ENCODE data around the gene POLA2. TPM values are rescaled to one million over a fixed set of nuclear protein-coding genes. Genes with fewer than 3 reads are reported as not detected.

The POLA2 gene
- polyA plus RNA-seq, 1 experiment: 11.8 TPM

- TF ChIP-seq, protein P1, sequence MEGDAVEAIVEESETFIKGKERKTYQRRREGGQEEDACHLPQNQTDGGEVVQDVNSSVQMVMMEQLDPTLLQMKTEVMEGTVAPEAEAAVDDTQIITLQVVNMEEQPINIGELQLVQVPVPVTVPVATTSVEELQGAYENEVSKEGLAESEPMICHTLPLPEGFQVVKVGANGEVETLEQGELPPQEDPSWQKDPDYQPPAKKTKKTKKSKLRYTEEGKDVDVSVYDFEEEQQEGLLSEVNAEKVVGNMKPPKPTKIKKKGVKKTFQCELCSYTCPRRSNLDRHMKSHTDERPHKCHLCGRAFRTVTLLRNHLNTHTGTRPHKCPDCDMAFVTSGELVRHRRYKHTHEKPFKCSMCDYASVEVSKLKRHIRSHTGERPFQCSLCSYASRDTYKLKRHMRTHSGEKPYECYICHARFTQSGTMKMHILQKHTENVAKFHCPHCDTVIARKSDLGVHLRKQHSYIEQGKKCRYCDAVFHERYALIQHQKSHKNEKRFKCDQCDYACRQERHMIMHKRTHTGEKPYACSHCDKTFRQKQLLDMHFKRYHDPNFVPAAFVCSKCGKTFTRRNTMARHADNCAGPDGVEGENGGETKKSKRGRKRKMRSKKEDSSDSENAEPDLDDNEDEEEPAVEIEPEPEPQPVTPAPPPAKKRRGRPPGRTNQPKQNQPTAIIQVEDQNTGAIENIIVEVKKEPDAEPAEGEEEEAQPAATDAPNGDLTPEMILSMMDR (IDR thresholded peaks at IDR 0.05; ENCODE audit: insufficient read depth, low read depth, low read length): no peak
- Histone ChIP-seq H3K36me3 (ENCODE audit: control insufficient read depth, insufficient read depth, low read length) (no peaks in the 10 kb centered on the region), H3K27me3 (ENCODE audit: control insufficient read depth, insufficient read depth, low read length) (no peaks in the 10 kb centered on the region), H3K4me3 (ENCODE audit: low read depth, low read length) (no peak overlapping the region)
- ChIA-PET CTCF (interaction anchor here (1.2 to 23.0 kb wide), 3 partner anchors 10 to 30 kb away, joined by 3 to 273 read pairs (median 3); partner anchors contain the start of gene CDC42EP2), POLR2A (no interaction called here)
- DNase-seq (ENCODE audit: low read depth): no peak
These were observed 43.9 kb downstream of the POLA2 start for GRCh38 chr11:65305501-65306268.

DNA sequence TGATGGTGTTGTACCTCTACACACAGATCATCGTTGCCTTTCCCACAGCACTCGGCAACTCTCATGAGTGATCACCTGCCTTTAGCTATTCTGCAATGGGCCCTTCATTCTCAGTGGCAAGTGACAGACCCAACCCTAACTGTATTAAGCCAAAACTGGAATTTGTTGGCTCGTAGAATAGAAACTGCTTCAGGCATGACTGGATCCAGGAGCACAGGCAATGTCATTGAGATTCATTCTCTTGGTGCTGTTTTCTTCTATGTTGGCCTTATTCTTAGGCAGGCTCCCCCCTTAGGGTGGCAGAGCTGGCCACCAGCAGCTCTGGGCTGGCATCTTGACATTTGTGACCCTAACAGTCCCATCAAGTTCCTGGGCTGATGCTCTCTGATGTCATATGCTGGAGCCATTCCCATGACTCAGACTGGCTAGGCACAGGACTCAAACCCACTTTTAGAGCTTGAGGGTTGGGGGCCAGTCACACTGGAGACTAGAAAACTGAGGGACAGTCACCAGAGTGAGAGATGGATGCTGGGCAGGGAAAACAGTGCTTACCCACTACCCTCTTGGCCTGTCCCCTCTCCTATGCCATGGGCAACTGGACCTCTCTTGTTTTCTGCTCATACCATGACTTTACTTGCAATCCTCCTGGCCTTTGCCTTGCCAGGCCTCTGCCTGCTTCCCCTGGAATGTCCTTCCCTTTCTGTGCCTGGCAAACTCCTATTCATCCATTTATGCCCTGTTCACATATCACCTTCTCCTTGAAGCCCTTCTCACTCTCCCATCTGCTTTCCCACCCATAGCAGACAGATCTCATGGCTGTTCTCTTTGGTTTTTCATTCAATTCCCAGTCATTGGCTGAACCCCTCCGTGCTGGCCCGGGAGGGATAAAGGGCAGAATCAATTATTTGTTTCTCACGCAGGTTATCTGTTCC is 45.8 kb downstream of the POLA2 start:
- no peak for DNase-seq (ENCODE audit: low read depth)
- POLR2A ChIA-PET: no interaction called here
- TF ChIP-seq, protein P1 (IDR thresholded peaks at IDR 0.05; ENCODE audit: insufficient read depth, low read depth, low read length): no peak
- CTCF ChIA-PET: interaction anchor here (0.5 to 23.0 kb wide), 3 partner anchors 9 to 53 kb away, joined by 3 to 273 read pairs (median 4); partner anchors contain the start of gene CDC42EP2
- Histone ChIP-seq H3K4me3 (ENCODE audit: low read depth, low read length) (no peak overlapping the region), H3K36me3 (ENCODE audit: control insufficient read depth, insufficient read depth, low read length) (no peaks in the 10 kb centered on the region), H3K27me3 (ENCODE audit: control insufficient read depth, insufficient read depth, low read length) (no peaks in the 10 kb centered on the region)

DNA sequence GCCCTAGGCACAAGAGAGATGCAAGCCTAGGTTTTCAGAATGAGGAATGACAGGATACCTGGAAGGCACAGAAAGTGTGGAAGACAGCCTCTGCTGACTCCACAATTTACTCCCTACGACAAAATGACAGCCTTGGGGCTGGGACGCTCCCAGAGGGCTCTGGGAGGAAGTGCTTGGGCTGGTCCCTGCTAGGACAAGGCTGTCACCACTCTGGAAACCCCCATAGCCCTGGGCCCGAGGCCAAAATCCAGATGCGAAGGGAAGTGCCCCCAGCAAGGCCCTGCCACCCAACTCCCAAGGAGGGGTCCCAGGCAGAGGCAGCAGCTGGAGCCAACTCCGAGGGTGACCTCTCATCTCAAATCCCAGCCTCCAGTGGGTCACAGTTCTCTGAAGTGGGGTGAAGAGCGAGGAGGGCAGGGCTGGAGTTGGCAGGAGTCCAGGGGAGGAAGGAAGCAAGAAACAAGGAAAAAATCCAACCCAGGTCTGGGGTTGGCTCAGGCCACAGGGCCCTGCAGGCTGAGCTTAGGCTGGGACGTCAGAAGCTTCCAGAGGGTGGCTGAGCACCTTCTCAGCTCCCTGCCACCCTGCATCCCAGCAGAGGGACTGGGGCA is 46.6 kb downstream of the POLA2 start:
- ChIA-PET POLR2A (no interaction called here), CTCF (interaction anchor here (0.5 to 1.4 kb wide), 2 partner anchors 10 to 54 kb away, joined by 3 to 4 read pairs; no protein-coding TSS in a partner anchor)
- Histone ChIP-seq H3K27me3 (ENCODE audit: control insufficient read depth, insufficient read depth, low read length) (no peaks in the 10 kb centered on the region), H3K4me3 (ENCODE audit: low read depth, low read length) (no peak overlapping the region), H3K36me3 (ENCODE audit: control insufficient read depth, insufficient read depth, low read length) (no peaks in the 10 kb centered on the region)
- TF ChIP-seq, protein P1 (IDR thresholded peaks at IDR 0.05; ENCODE audit: insufficient read depth, low read depth, low read length): no peak
- DNase-seq (ENCODE audit: low read depth): no peak

DNA sequence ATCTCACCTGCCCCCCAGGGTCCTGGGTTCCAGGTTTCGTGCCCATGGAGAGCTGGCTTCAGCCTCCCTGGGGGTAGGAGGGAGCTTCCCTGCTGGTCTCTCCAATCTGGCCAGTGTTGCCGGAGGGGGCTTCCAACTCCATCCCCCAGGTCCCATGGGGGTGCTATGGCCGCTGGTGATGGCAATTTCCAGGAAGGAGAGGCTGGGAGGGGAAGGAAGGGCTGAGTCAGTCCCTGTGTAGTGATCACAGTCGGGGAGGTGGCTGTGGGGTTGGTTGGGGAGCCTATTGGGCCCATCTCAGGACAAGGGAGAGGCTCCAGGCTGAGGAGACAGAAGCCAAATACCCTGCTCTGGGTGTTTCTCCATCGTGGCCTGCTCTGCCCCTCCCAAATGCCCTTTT is 47.2 kb downstream of the POLA2 start:
- DNase-seq (ENCODE audit: low read depth): no peak
- no peaks in the 10 kb centered on the region for H3K27me3 ChIP-seq (ENCODE audit: control insufficient read depth, insufficient read depth, low read length)
- TF ChIP-seq, protein P1 (IDR thresholded peaks at IDR 0.05; ENCODE audit: insufficient read depth, low read depth, low read length): no peak
- H3K36me3 ChIP-seq (ENCODE audit: control insufficient read depth, insufficient read depth, low read length): no peaks in the 10 kb centered on the region
- CTCF ChIA-PET: interaction anchor here (1.4 kb wide), 1 partner anchor 10 kb away, joined by 4 read pairs; no protein-coding TSS in a partner anchor
- H3K4me3 ChIP-seq (ENCODE audit: low read depth, low read length): no peak overlapping the region
- POLR2A ChIA-PET: no interaction called here
